ENCODE results near the gene SNX3. TPM values are rescaled to one million over a fixed set of nuclear protein-coding genes. Genes with fewer than 3 reads are reported as not detected.

SNX3 gene
- total RNA-seq, 4 donors from 2014 or later, result 150 to 177 (median 168) TPM

- in situ Hi-C loops (cut with MboI; ENCODE audit: low sequenced_read_pairs in 4 of 4), result no loop called here
- TF ChIP-seq POLR2A (IDR thresholded peaks at IDR 0.05), result no peak
- no peak for TF ChIP-seq CTCF (IDR thresholded peaks at IDR 0.05 in 4 of 5, conservative IDR thresholded peaks at IDR 0.05 in 1 of 5)
- Histone ChIP-seq H3K9me3 (no peaks in the 10 kb centered on the region), H3K27ac (no peak overlapping the region), H3K36me3 (no peaks in the 10 kb centered on the region), H3K4me3 (no peak overlapping the region), H3K27me3 (no peaks in the 10 kb centered on the region), H3K4me1 (no peaks in the 10 kb centered on the region)
- intact Hi-C loops (cut with DNase I; ENCODE audit: low total_unique reads), result loop anchor here (10.0 kb wide), 2 partner anchors 314 to 826 kb away; partner anchors contain the start of genes CEP57L1, SEC63 and SESN1
- no peak for ATAC-seq
- DNase-seq, result no peak
Measured at GRCh38 chr6:108268845-108269244, 8.0 kb upstream of the SNX3 start.

GRCh38 chr6:108263371-108263770, 2.5 kb upstream of the SNX3 start:
- no peaks in the 10 kb centered on the region for H3K9me3 ChIP-seq
- ATAC-seq (no peak), DNase-seq (no peak)
- H3K36me3 ChIP-seq, result no peaks in the 10 kb centered on the region
- in situ Hi-C loops (cut with MboI; ENCODE audit: low sequenced_read_pairs in 4 of 4), result no loop called here
- TF ChIP-seq CTCF (IDR thresholded peaks at IDR 0.05 in 4 of 5, conservative IDR thresholded peaks at IDR 0.05 in 1 of 5) (no peak), POLR2A (IDR thresholded peaks at IDR 0.05) (no peak)
- H3K27me3 ChIP-seq, result no peaks in the 10 kb centered on the region
- H3K4me3 ChIP-seq, result no peak overlapping the region
- peaks cover 12 to 15% of the 10 kb centered on the region in 2 donors for H3K4me1 ChIP-seq
- intact Hi-C loops (cut with DNase I; ENCODE audit: low total_unique reads), result loop anchor here (5.0 to 10.0 kb wide), 3 partner anchors 131 to 831 kb away; partner anchors contain the start of genes CEP57L1, SEC63 and SESN1
- H3K27ac ChIP-seq, result no peak overlapping the region

- Histone ChIP-seq H3K27me3 (no peaks in the 10 kb centered on the region), H3K4me3 (peak overlapping the region; percentile 68 to 97 (median 90)), H3K4me1 (peaks cover 32 to 36% of the 10 kb centered on the region in 2 donors), H3K9me3 (no peaks in the 10 kb centered on the region), H3K36me3 (no peaks in the 10 kb centered on the region), H3K27ac (peak overlapping the region; percentile 96 to 99 (median 98))
- peak; percentile 38 to 42 for ATAC-seq
- DNase-seq, result peak; percentile 15 to 28
- in situ Hi-C loops (cut with MboI; ENCODE audit: low sequenced_read_pairs in 4 of 4), result no loop called here
- TF ChIP-seq CTCF (IDR thresholded peaks at IDR 0.05 in 4 of 5, conservative IDR thresholded peaks at IDR 0.05 in 1 of 5) (no peak), POLR2A (IDR thresholded peaks at IDR 0.05) (no peak)
- intact Hi-C loops (cut with DNase I; ENCODE audit: low total_unique reads), result loop anchor here (2.0 to 10.0 kb wide), 4 partner anchors 107 to 835 kb away; partner anchors contain the start of genes CEP57L1, SEC63 and SESN1
Measured at GRCh38 chr6:108260126-108260808, 573 bp downstream of the SNX3 start.

- intact Hi-C loops (cut with DNase I; ENCODE audit: low total_unique reads), result no loop called here
- H3K4me1 ChIP-seq, result peaks cover 38 to 51% of the 10 kb centered on the region in 2 donors
- TF ChIP-seq POLR2A (IDR thresholded peaks at IDR 0.05), result no peak
- TF ChIP-seq CTCF (IDR thresholded peaks at IDR 0.05 in 4 of 5, conservative IDR thresholded peaks at IDR 0.05 in 1 of 5), result no peak
- no peak for DNase-seq
- no peak overlapping the region for H3K27ac ChIP-seq
- H3K36me3 ChIP-seq, result no peaks in the 10 kb centered on the region
- no peak overlapping the region for H3K4me3 ChIP-seq
- H3K9me3 ChIP-seq, result no peaks in the 10 kb centered on the region
- in situ Hi-C loops (cut with MboI; ENCODE audit: low sequenced_read_pairs in 4 of 4), result no loop called here
- peak in 1 of 2 donors; percentile 30 for ATAC-seq
- no peaks in the 10 kb centered on the region for H3K27me3 ChIP-seq
Measured at GRCh38 chr6:108254433-108255410, 6.1 kb downstream of the SNX3 start.

All from gastrocnemius medialis (tissue), 4 donors.